AG04450 (cell line): Measurements from ENCODE around the gene ZNF740. TPM values are rescaled to one million over a fixed set of nuclear protein-coding genes. Genes with fewer than 3 reads are reported as not detected.
A peak's percentile ranks its signal among the peaks of the same experiment; 100 is the strongest.

ENCODE experiments used
- CTCF ChIA-PET: fragments of 300-600, 350-600 bp; formaldehyde crosslinking; extraction: SDS; loops from one replicate; lab custom pipeline; 2022; ENCODE audit warnings: antibody characterized with exemption, inconsistent platforms; lab: Charles Lee
- POLR2A ChIA-PET: fragments of 350-600 bp; formaldehyde crosslinking; extraction: SDS; loops from one replicate; lab custom pipeline; 2021; ENCODE audit warnings: antibody characterized with exemption, inconsistent platforms; lab: Yijun Ruan, JAX
- DNase-seq: peaks from one replicate; pipeline ENCODE4 v3.0.0-alpha.2; 2011; ENCODE audit warnings: low read depth, low spot score
- H3K27ac ChIP-seq: one replicate; pipeline ENCODE4 v1.5.1; 2012; ENCODE audit warnings: low read depth, low read length, control low read depth
- H3K27me3 ChIP-seq: one replicate; pipeline ENCODE4 v1.6.0; 2012; ENCODE audit warnings: low read length; ENCODE audit not compliant: control insufficient read depth, insufficient read depth
- H3K4me3 ChIP-seq: 2 replicates; pipeline ENCODE4 v1.5.1; 2011; ENCODE audit warnings: mild to moderate bottlenecking, low read depth, low read length, control low read depth
- H3K9me3 ChIP-seq: 2 replicates; pipeline ENCODE4 v1.5.1; 2012; ENCODE audit warnings: low read length; ENCODE audit not compliant: control insufficient read depth, insufficient read depth
- CTCF ChIP-seq: IDR thresholded peaks from 2 replicates; pipeline ENCODE4 v1.5.1; 2011; ENCODE audit warnings: low read depth, low read length, control low read depth, inconsistent platforms
- polyA plus RNA-seq: library from polyadenylated mRNA; depleted of rRNA; stranded (reverse); fragments of >200 nt; gene quantifications from 2 replicates; pipeline ENCODE4 v1.2.3, GENCODE V29; 2011

Gene ZNF740
- polyA plus RNA-seq, 1 experiment, result 21.7 TPM

GRCh38 chr12:53171725-53172329 is 8.7 kb upstream of the ZNF740 start:
- Histone ChIP-seq H3K4me3 (no peak overlapping the region), H3K27ac (no peak overlapping the region), H3K27me3 (no peaks in the 10 kb centered on the region), H3K9me3 (no peaks in the 10 kb centered on the region)
- TF ChIP-seq CTCF, result no peak
- ChIA-PET CTCF (interaction anchor here (4.2 kb wide), 1 partner anchor 12 kb away, joined by 47 read pairs; no protein-coding TSS in a partner anchor), POLR2A (interaction anchor here (0.7 to 1.5 kb wide), 3 partner anchors 8 to 93 kb away, joined by 3 to 4 read pairs (median 3); partner anchors contain the start of genes CSAD and SPRYD3)
- no peak for DNase-seq

- Histone ChIP-seq H3K4me3 (no peak overlapping the region), H3K27ac (peak overlapping the region; percentile 21), H3K9me3 (no peaks in the 10 kb centered on the region), H3K27me3 (no peaks in the 10 kb centered on the region)
- TF ChIP-seq CTCF, result no peak
- CTCF ChIA-PET, result interaction anchor here (4.2 kb wide), 1 partner anchor 13 kb away, joined by 47 read pairs; no protein-coding TSS in a partner anchor
- POLR2A ChIA-PET, result interaction anchor here (0.7 to 1.5 kb wide), 4 partner anchors 8 to 93 kb away, joined by 3 to 4 read pairs (median 3); partner anchors contain the start of genes CSAD and SPRYD3
- DNase-seq, result peak; percentile 45
These were observed 8.2 kb upstream of the ZNF740 start for GRCh38 chr12:53172352-53172751.

GRCh38 chr12:53173085-53173715 is 7.3 kb upstream of the ZNF740 start:
- ChIA-PET CTCF (interaction anchor here (0.7 to 4.2 kb wide), 2 partner anchors 14 to 249 kb away, joined by 3 to 47 read pairs; no protein-coding TSS in a partner anchor), POLR2A (interaction anchor here (0.7 kb wide), 2 partner anchors 22 to 102 kb away, joined by 3 read pairs; no protein-coding TSS in a partner anchor)
- H3K27ac ChIP-seq, result no peak overlapping the region
- DNase-seq, result no peak
- no peaks in the 10 kb centered on the region for H3K9me3 ChIP-seq
- no peak for TF ChIP-seq CTCF
- H3K27me3 ChIP-seq, result no peaks in the 10 kb centered on the region
- H3K4me3 ChIP-seq, result no peak overlapping the region

GRCh38 chr12:53174881-53175491 is 5.5 kb upstream of the ZNF740 start:
- no peak overlapping the region for H3K27ac ChIP-seq

More at GRCh38 chr12:53174881-53175491, 5.5 kb upstream of the ZNF740 start:
- no peaks in the 10 kb centered on the region for H3K9me3 ChIP-seq
- peak; percentile 35; the same call in 1 of the 2 replicates for TF ChIP-seq CTCF
- H3K4me3 ChIP-seq, result no peak overlapping the region
- POLR2A ChIA-PET, result no interaction called here
- CTCF ChIA-PET, result interaction anchor here (0.7 to 2.3 kb wide), 5 partner anchors 9 to 115 kb away, joined by 3 to 16 read pairs (median 3); no protein-coding TSS in a partner anchor
- no peak for DNase-seq
- H3K27me3 ChIP-seq, result no peaks in the 10 kb centered on the region
